ENCODE results near the gene ARTN.

GRCh38 chr1:43985984-43986595 is 52.5 kb downstream of the ARTN start:
- no peak for TF ChIP-seq CTCF (IDR thresholded peaks at IDR 0.05)
- no peak for TF ChIP-seq EP300 (IDR thresholded peaks at IDR 0.05)

All from ovary (tissue), 3 donors.